Endothelial cell of umbilical vein (primary cell): Measurements from ENCODE around the gene RAB10. TPM values are rescaled to one million over a fixed set of nuclear protein-coding genes. Genes with fewer than 3 reads are reported as not detected.

Experiments used
- BruUV-seq: library from RNA; stranded (reverse); fragments of 400-500 nt; replicated peaks from 2 replicates; lab custom pipeline; 2021; lab: Mats Ljungman, UMichigan
- CTCF ChIA-PET: fragments of 300-600, 350-600 bp; sonication (Branson Sonifier 250); formaldehyde crosslinking; loops from one replicate; lab custom pipeline; 2021; ENCODE audit warnings: antibody characterized with exemption, inconsistent platforms; lab: Charles Lee
- POLR2A ChIA-PET: fragments of 300-600, 350-600 bp; sonication (Branson Sonifier 250); formaldehyde crosslinking; loops from one replicate; lab custom pipeline; 2021; ENCODE audit warnings: antibody characterized with exemption, inconsistent platforms; lab: Charles Lee
- DNase-seq: peaks from one replicate; pipeline ENCODE4 v3.0.0-alpha.2; 2011; ENCODE audit warnings: low read depth, low spot score
- FAIRE-seq: peaks from 2 replicates; lab custom pipeline; 2011; peaks lifted over from hg19 to GRCh38; lab: Jason Lieb, UNC
- H2AFZ ChIP-seq: 2 replicates; pipeline ENCODE4 v1.6.0; 2012; ENCODE audit warnings: low read depth, low read length, control low read depth, inconsistent platforms
- H3K27ac ChIP-seq: 2 replicates; pipeline ENCODE4 v1.5.1; 2011; ENCODE audit warnings: low read depth, mild to moderate bottlenecking, control low read depth, low read length, moderate library complexity; ENCODE audit not compliant: insufficient read depth
- H3K27me3 ChIP-seq, 2 experiments: 2 replicates each; pipeline versions ENCODE4 v1.6.0 to v1.6.1; 2011; ENCODE audit warnings: low read length in 2 of 2, mixed read lengths in 1 of 2; ENCODE audit not compliant: control insufficient read depth in 2 of 2, insufficient read depth in 2 of 2
- H3K36me3 ChIP-seq, 2 experiments: 2 replicates in 1 of 2; 3 replicates in 1 of 2; pipeline ENCODE4 v1.5.1; 2011; ENCODE audit warnings: low read length in 2 of 2, mild to moderate bottlenecking in 1 of 2, moderate library complexity in 1 of 2; ENCODE audit not compliant: control insufficient read depth in 2 of 2, insufficient read depth in 2 of 2; ENCODE audit errors: extremely low read depth in 1 of 2
- H3K4me1 ChIP-seq: 3 replicates; pipeline ENCODE4 v1.5.1; 2011; ENCODE audit warnings: mild to moderate bottlenecking, low read length; ENCODE audit not compliant: control insufficient read depth, insufficient read depth; ENCODE audit errors: extremely low read depth
- H3K4me2 ChIP-seq: 2 replicates; pipeline ENCODE4 v1.6.1; 2011; ENCODE audit warnings: low read length, control low read depth, mixed read lengths; ENCODE audit not compliant: insufficient read depth
- H3K4me3 ChIP-seq, 3 experiments: fragments of 200-600 bp in 1 of 3; sonication (generic), shearing (Covaris generic) in 1 of 3; replicated peaks in 1 of 3; 2 replicates each; pipeline ENCODE4 v1.5.1; 2011 to 2016; ENCODE audit warnings: control low read depth in 3 of 3, low read length in 3 of 3, mild to moderate bottlenecking in 2 of 3, inconsistent platforms in 1 of 3, low read depth in 1 of 3, moderate library complexity in 1 of 3; ENCODE audit not compliant: insufficient read depth in 1 of 3
- H3K79me2 ChIP-seq: 2 replicates; pipeline ENCODE4 v1.6.0; 2012; ENCODE audit warnings: low read length, inconsistent platforms; ENCODE audit not compliant: control insufficient read depth, insufficient read depth
- H3K9ac ChIP-seq: replicated peaks from 2 replicates; pipeline ENCODE3; 2011; ENCODE audit warnings: low read length, control low read depth; ENCODE audit not compliant: insufficient read depth; ENCODE audit errors: extremely low read depth
- H3K9me1 ChIP-seq: replicated peaks from 3 replicates; pipeline ENCODE4 v1.6.0; 2011; ENCODE audit warnings: mild to moderate bottlenecking, low read length; ENCODE audit not compliant: control insufficient read depth, insufficient read depth; ENCODE audit errors: extremely low read depth
- H3K9me3 ChIP-seq: replicated peaks from 2 replicates; pipeline ENCODE4 v1.5.1; 2012; ENCODE audit warnings: low read length, inconsistent platforms; ENCODE audit not compliant: control insufficient read depth, insufficient read depth
- H4K20me1 ChIP-seq: replicated peaks from 2 replicates; pipeline ENCODE3; 2011; ENCODE audit warnings: mild to moderate bottlenecking, low read length; ENCODE audit not compliant: control insufficient read depth, insufficient read depth; ENCODE audit errors: extremely low read depth
- EZH2 ChIP-seq: IDR thresholded peaks from 2 replicates; pipeline ENCODE4 v1.6.1; 2012; ENCODE audit warnings: borderline replicate concordance, low read depth, mild to moderate bottlenecking, moderate library complexity, low read length, inconsistent platforms; ENCODE audit not compliant: severe bottlenecking
- FOS ChIP-seq: IDR thresholded peaks from 2 replicates; pipeline ENCODE4 v1.6.1; 2011; ENCODE audit warnings: mild to moderate bottlenecking, low read length, moderate library complexity, borderline replicate concordance; ENCODE audit not compliant: insufficient read depth
- GATA2 ChIP-seq: IDR thresholded peaks from 2 replicates; pipeline ENCODE4 v1.7.0; 2011; ENCODE audit warnings: low read depth, mild to moderate bottlenecking, moderate library complexity, mixed read lengths, low read length; ENCODE audit not compliant: insufficient read length, insufficient read depth
- JUN ChIP-seq: IDR thresholded peaks from 2 replicates; pipeline ENCODE4 v1.6.1; 2011; ENCODE audit warnings: borderline replicate concordance, low read depth; ENCODE audit not compliant: insufficient read length, insufficient read depth
- MYC ChIP-seq: IDR thresholded peaks from one replicate; pipeline ENCODE4 v1.6.1; 2011; ENCODE audit warnings: mild to moderate bottlenecking, low read depth, low read length
- POLR2A ChIP-seq: IDR thresholded peaks from 2 replicates; pipeline ENCODE4 v1.6.1; 2012; ENCODE audit warnings: low read depth, mild to moderate bottlenecking, control low read depth, low read length
- POLR2AphosphoS5 ChIP-seq: IDR thresholded peaks from 2 replicates; pipeline ENCODE4 v1.6.1; 2012; ENCODE audit warnings: low read depth, mild to moderate bottlenecking, control low read depth, low read length, moderate library complexity; ENCODE audit not compliant: insufficient read depth
- dilution Hi-C: fragments of 300-500 bp; cut with MboI; formaldehyde crosslinking; loops from one replicate; pipeline ENCODE4 v1.15.0; 2019; ENCODE audit warnings: low sequenced_read_pairs; ENCODE audit not compliant: extremely low pct_ligation_motif_present
- intact Hi-C: fragments of 100-400 bp; cut with micrococcal nuclease; formaldehyde crosslinking; loops from one replicate; pipeline ENCODE4 v1.10.0; 2022
- polyA plus RNA-seq, 4 experiments: library from polyadenylated mRNA; depleted of rRNA in 3 of 4; stranded (reverse) in 3 of 4; unstranded in 1 of 4; fragments of >200 nt; gene quantifications; 2 replicates each; pipeline versions ENCODE4 v1.2.1 to v1.2.3, GENCODE V29; 2011 to 2012; ENCODE audit warnings: missing spikeins in 1 of 4
- total RNA-seq: library from RNA; stranded (reverse); gene quantifications from 2 replicates; pipeline ENCODE4 v1.2.3, GENCODE V29; 2021
- TF ChIP-seq, protein P1 (sequence below), 2 donors: IDR thresholded peaks; 1 replicate in 1 of 2; 2 replicates in 1 of 2; pipeline ENCODE4 v1.5.1; 2011; ENCODE audit warnings: low read length in 2 of 2, mild to moderate bottlenecking in 2 of 2, moderate library complexity in 2 of 2, control low read depth in 1 of 2, inconsistent platforms in 1 of 2, low read depth in 1 of 2; ENCODE audit not compliant: insufficient read depth in 1 of 2; ENCODE audit errors: extremely low read depth in 1 of 2
- TF ChIP-seq, protein P2 (sequence below): IDR thresholded peaks from 2 replicates; pipeline ENCODE4 v1.6.1; 2011; ENCODE audit not compliant: insufficient read depth, insufficient read length

The RAB10 gene
- total and polyA plus RNA-seq, 2 donors (not counting 3 experiments of a cell fraction or from before 2014, with no cell fraction given), result 45.1 to 104 TPM

DNA sequence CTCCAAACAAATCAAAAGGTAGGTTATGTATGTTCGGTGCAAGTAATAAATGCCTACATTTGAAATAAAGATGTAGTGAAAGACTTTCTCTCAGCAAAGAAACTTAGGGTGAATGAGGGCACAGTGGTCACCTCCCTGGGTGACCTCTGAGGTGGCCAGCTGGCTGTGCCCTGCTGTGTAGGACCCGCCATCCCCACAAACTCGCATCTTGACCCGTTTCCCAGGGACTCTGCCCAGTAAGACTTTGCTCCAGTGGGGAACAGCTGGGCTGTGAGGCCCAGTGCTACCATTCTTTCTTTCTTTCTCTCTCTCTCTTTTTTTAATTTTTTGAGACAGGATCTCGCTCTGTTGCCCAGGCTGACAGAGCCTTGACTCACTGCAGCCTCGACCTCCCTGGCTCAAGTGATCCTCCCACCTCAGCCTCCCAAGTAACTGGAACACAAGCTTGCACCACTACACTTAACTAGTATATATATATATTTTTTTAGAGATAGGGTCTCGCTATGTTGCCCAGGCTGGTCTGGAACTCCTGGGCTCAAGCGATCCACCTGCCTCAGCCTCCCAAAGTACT lies 130.8 kb downstream of the RAB10 start:
- H3K4me3 ChIP-seq, result no peak overlapping the region
- no peaks in the 10 kb centered on the region for H4K20me1 ChIP-seq
- H2AFZ ChIP-seq, result no peak overlapping the region
- ChIA-PET CTCF (interaction anchor here (0.7 kb wide), 1 partner anchor 17 kb away, joined by 3 read pairs; no protein-coding TSS in a partner anchor), POLR2A (no interaction called here)
- H3K79me2 ChIP-seq, result no peaks in the 10 kb centered on the region
- no peak for DNase-seq
- no peak for TF ChIP-seq POLR2A
- TF ChIP-seq, protein P1, sequence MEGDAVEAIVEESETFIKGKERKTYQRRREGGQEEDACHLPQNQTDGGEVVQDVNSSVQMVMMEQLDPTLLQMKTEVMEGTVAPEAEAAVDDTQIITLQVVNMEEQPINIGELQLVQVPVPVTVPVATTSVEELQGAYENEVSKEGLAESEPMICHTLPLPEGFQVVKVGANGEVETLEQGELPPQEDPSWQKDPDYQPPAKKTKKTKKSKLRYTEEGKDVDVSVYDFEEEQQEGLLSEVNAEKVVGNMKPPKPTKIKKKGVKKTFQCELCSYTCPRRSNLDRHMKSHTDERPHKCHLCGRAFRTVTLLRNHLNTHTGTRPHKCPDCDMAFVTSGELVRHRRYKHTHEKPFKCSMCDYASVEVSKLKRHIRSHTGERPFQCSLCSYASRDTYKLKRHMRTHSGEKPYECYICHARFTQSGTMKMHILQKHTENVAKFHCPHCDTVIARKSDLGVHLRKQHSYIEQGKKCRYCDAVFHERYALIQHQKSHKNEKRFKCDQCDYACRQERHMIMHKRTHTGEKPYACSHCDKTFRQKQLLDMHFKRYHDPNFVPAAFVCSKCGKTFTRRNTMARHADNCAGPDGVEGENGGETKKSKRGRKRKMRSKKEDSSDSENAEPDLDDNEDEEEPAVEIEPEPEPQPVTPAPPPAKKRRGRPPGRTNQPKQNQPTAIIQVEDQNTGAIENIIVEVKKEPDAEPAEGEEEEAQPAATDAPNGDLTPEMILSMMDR (IDR thresholded peaks at IDR 0.05; ENCODE audit: extremely low read depth in 1 of 2, insufficient read depth in 1 of 2, low read depth in 1 of 2, low read length in 2 of 2), result no peak
- no peak for TF ChIP-seq GATA2
- no peak for TF ChIP-seq FOS
- TF ChIP-seq EZH2, result no peak
- TF ChIP-seq, protein P2, sequence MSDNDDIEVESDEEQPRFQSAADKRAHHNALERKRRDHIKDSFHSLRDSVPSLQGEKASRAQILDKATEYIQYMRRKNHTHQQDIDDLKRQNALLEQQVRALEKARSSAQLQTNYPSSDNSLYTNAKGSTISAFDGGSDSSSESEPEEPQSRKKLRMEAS, result no peak
- TF ChIP-seq POLR2AphosphoS5, result no peak
- no peak for TF ChIP-seq MYC
- no peak for TF ChIP-seq JUN
- dilution Hi-C loops (no loop called here), intact Hi-C loops (no loop called here)
- H3K9ac ChIP-seq, result no peak overlapping the region
- no peak overlapping the region for H3K4me2 ChIP-seq
- H3K36me3 ChIP-seq, result no peaks in the 10 kb centered on the region
- no peaks in the 10 kb centered on the region for H3K9me3 ChIP-seq
- H3K4me1 ChIP-seq, result no peaks in the 10 kb centered on the region
- no TSS peak for BruUV-seq
- peaks cover 0 to 3% of the 10 kb centered on the region in 2 experiments for H3K27me3 ChIP-seq
- no peaks in the 10 kb centered on the region for H3K9me1 ChIP-seq
- no peak overlapping the region for H3K27ac ChIP-seq
- FAIRE-seq, result no peak
